ENCODE results near the gene SMPDL3B.

SMPDL3B gene, protein sequence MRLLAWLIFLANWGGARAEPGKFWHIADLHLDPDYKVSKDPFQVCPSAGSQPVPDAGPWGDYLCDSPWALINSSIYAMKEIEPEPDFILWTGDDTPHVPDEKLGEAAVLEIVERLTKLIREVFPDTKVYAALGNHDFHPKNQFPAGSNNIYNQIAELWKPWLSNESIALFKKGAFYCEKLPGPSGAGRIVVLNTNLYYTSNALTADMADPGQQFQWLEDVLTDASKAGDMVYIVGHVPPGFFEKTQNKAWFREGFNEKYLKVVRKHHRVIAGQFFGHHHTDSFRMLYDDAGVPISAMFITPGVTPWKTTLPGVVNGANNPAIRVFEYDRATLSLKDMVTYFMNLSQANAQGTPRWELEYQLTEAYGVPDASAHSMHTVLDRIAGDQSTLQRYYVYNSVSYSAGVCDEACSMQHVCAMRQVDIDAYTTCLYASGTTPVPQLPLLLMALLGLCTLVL

DNA sequence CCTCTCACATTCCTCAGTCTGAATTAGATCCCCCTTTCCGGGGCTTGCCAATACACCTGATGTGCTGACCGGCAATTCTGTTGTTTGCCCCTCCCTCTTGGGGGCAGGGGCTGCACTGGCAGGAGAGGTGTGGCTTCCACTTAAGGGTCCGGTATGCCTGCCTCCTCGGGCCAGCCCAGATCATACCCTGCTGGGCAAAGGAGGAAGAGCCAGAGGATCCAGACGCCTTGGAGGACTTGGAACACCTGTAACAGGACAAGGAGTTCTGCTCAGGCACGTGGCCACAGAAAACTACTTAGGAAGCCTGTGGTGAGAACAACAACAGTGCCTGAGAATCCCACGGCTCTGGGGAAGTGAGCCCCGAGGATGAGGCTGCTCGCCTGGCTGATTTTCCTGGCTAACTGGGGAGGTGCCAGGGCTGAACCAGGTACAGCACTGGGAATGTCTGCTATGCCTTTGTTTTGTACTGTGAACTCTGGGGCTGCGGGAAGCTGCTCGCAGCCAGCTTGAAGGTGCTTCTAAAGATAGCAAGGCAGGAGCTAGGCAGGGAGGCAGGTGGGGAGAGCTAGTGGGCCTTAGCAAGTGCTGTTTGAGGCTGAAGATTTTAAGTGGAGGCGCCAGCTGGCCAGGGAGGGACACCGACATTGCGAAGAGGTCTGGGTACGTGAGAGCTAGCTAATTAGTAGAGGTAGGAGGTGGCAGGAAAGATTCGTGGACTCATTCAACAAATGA lies at the start of gene SMPDL3B:
Gene SMPDL3B (plus strand): TSS at position 183 of the 732 bp plus-strand sequence. CDS start 184 bp downstream, at position 367.
- DNase-seq, result no peak

DNA sequence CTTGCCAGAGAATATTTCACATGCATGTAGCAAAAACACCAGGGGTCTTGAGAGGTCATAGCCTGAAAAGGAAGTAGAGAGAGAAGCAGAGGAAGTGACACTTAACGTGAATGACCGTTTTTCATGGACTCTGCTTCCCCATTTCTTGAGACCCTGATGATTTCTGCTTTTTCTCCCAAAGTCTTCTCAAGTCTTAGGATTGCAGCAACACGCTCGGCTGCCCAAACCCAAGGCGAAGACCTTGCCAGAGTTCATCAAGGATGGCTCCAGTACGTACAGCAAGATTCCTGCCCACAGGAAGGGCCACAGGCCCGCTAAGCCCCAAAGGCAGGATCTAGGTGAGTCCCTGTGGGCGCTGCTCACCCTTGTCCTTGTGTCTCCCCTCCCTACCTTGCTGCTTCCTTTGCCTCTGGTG lies 49.7 kb upstream of the SMPDL3B start:
- no peak for DNase-seq

DNA sequence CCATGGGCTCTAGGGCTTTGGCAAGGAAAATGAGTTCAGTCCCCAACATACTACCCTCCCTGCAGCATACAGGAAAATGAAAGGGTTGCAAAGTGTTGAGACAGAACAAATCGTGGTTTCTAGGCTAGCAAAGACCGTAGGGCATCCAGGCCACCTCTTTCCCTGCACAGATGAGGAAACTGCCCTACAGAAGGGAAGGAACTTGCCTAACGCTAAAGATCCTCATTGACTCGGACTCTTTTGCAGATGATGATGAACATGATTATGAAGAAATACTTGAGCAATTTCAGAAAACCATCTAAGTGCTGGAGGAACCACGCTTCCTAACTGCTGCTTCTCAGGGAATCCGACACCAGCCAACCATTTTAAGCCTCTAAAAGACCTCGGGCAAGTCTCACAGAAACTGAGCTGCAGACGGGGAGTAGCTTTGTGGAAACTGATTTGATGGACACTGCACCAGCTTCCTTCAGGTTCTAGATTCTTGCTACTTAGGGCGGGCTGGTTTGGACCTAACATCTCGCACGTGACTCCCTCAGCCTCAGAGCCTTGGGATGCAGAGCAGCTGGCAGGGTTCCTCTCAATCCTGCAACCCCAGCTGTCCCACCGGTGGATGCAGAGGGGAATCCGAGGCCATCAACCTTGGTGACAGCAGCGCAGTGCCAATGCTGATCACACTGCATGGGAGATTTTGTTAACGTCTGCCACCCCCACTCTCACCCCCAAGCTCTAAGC lies 49.0 kb upstream of the SMPDL3B start:
- DNase-seq, result no peak

DNA sequence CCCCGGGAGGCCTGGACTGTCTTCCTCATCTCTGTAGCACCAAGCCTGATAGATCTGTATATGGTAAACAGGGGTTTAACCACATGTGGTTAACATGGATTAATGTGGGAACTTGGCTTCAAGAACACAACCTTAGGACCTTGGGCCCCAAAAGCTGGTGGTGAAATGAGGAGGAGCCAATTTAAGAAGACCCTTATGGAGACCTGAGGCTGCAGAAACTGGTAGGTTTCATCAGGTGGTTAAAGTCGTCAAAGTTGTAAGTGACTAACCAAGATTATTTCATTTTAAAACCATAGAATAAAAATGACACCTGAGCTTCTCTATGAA lies 48.5 kb upstream of the SMPDL3B start:
- no peak for DNase-seq

DNA sequence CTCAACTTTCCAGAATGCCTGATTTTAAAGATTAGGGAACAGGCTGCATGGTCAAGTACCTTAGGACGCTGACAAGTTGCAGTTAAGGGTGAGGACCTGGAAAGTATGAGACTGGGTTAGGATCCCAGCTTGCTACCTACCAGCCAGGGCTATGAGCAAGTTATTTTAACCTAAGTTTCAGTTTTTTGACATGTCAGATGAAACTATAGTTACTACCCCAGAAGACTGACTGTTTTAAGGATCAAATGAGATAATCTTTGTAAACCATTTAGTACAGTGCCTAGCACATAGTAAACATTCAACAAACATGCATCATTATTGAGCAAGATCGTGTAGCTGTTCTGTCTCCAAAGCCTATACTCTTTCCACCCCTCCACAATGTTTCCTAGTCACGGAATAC lies 48.1 kb upstream of the SMPDL3B start:
- no peak for DNase-seq

DNA sequence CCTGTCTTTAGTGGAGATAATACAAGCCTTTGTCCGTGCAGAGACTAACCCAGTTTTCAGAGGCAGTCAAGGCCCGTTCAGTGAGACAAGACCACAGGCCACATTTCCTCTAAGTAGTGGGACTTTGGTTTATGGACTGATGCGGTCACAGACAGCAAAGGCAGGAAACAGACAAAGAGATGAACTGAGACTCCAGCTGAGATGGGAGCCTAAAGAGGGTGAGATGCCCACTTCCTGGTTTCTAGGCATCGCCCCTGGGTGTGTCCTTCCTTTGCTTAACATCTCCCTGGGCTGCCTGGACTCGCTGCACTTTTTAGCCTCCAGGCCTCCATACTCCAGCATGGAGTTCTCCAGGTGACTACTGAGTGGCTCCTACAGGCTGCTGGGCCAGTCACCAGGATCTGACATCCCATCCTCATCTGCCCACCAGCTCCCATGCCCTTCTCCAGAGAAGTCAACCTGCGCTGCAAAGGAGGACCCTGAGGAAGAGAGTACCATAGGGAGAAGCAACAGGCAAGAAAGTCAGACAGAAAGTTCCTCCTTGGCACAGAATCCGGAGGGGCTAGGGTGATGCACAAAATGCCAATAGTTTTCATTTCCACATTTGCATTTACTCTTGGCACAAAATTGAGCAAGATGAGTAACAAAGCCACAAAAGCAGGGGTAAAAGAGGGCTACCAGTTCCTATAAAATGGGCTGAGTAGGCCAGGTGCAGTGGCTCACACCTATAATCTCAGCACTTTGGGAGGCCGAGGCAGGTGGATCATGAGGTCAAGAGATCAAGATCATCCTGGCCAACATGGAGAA lies 47.4 kb upstream of the SMPDL3B start:
- DNase-seq, result no peak

DNA sequence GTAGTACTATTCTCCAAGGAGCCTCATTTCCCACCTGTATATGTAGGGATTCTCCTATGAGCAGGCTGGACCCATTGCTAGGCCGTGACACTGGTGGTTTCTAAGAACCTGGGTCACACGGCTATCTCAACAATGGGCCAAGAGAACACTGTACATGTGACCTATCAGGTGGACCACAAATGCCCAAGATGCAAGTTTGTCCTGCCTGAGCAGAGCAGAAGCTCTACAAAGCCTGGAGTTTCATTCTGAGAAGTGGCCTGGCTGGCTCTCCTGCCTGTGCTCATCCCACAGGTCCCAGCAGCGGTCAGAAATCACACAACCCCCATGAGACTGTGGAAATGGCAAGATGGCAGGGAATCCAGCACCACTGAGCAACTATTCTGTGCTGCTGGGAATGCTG lies 45.3 kb upstream of the SMPDL3B start:
- DNase-seq, result no peak

DNA sequence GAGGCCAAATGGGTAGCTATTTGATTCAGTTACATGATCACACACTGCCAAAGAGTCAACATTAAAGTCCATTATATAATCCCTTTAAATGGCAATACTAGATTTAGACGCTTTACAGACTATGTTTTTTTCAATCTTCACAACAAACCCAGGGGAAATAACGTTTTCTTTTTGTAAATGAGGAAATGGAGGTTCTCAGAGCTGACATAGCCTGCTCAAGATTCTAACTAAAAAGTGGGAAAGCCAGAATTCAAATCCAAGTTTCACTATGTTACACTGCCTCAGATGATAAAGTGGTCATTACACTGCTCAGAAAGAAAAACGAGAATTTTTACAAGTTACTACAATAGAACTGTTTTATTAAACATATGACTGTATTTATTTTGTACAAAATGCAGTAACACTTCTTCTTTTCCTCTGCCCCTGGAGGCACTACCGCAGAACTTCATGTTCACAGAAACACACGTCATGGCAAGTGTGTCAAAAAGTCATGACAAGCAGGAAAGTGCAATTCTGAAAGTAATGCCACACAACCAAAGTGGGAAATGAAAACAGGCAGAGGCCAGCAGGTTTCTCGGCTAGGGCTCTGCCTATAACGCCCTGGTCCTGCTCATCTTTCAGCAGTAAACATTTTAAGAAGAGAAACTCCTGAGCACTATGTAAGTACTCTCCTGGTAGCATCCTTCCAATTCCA lies 43.5 kb upstream of the SMPDL3B start:
- DNase-seq, result no peak

DNA sequence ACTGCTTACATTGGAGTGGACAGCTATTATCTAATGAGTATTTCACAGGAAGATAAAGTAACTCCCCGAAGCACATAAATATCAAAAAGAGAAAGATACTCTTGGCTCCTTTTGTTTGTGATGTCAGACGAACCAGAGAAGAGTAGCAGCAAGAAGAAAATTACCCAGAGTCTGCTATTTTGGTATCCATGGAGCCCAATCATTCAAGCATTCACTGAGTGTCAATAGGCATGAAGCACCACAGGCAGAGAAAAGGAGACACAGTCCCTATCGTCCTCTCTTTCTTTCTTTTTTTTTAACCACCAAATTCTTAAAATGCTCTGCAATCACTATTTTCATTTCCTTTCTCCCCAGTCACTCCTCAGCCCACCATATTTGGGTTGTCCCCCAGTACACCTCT lies 40.3 kb upstream of the SMPDL3B start:
- DNase-seq, result no peak

DNA sequence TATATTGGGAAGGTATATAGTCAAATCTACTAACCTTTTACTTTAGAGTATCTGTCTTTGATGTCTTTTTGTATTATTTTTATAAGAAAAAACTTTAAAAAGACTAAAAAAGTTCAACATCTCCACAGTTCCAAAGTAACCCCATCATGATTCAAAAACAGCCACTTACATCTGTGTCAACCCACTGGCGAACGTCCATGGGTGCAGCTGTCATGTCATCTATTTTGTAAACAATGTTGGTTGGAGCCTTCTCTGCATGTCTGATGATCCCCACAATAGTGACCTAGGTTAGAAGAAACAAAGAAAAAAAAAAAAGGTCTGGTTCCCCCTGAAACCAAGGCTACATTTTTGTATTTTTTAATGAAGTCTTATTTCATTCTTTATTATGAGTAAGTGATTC lies 28.0 kb upstream of the SMPDL3B start:
- no peak for DNase-seq

DNA sequence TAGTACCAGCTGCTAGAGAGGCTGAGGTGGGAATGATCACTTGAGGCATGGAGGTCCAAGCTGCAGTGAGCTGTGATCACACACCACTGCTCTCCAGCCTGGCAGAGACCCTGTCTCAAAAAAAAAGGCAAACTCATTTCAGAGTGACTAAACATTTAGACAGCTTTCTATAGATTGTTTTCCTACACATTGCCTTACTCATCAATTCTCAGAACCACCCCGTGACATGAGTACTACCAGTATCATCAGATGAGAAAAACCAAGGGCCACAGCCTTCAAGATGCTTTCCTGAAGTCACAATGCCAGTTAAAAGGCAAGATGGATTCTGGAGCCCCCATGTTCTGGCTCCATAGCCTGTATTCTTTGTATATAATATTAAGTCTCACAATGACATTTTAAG lies 22.4 kb upstream of the SMPDL3B start:
- no peak for DNase-seq

DNA sequence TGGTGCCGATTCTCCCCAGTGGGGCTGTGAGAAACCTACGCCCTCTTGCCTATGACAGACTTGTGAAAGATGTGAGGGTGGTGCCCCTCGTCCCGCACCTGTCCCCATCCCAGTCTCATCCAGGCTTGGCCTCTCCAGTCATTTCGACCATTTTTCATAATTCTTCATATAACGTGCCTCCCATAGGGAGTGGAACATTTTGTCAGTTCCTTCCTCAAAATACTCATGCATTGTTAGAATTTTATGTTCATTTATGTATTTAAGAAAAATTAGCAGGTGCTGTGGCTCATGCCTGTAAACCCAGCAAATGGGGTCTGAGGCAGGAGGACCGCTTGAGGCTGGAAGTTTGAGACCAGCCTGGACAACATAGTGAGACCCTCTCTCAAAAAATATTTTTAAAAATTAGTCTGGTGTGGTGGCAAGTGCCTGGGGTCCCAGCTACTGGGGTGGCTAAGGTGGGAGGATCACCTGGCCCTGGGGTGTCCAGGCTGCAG lies 19.7 kb upstream of the SMPDL3B start:
- no peak for DNase-seq

DNA sequence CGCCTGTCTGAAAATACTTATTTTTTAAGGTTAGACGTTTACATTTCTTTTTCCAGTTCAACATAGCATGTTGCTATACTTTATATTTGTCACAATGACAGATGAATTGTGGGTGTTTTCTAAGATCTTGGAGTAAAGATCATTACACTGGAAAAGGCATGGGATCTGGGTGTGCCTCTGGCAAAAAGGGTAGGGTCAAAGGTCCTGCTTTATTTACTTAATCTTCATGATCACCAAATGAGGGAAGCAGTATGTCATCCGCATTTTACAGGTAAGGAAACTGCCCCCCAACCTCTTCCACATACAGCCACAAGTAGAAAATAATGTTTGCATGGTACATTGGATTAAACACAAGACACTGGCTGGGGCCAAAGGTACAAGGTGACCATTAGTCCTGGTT lies 12.5 kb upstream of the SMPDL3B start:
- no peak for DNase-seq

DNA sequence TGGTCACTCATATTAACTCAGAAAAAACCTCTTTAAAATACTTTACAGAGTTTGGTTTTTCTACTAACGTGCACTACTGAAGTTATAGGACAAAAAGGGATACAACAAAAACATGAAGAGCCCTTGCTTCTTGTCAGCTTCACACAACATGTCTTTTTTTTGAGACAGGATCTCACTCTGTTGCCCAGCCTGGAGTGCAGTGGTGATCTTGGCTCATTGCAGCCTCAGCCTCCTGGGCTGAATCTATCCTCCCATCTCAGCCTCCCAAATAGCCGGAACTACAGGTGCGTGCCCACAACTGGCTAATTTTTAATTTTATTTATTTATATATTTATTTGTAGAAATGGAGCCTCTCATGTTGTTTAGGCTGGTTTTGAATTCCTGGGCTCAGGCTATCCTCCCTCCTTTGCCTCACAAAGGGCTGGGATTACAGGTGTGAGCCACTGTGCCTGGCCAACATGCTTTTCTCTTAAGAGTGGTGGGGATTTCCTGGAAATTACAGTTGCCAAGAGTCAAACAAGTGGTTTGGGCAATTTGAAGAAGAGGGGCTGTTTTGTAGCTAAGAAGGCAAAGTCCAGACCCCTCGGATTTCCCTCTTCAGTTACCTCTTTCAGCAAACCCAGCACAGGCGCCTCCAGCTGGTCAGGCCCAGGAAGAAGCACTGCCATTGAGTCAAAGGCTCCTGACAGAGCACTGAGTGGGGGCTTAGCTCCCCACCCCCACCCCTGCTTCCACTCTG lies 6.4 kb upstream of the SMPDL3B start:
- no peak for DNase-seq

DNA sequence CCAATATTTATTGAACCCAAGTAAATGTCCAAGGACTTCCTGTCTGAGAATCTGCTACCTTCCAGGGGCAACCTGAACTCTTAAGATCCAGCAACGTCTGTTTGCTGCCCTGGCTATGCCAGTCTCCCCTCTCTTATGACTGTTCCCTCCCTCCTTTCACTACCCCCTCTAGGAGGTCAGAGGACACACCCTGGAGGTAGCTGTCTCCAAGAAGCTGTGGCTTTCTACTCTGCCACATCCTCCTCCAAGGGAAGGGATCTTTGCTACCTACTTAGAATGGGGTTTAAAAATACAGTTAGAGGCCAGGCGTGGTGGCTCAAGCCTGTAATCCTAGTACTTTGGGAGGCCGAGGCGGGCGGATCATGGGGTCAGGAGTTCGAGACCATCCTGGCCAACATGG lies 3.6 kb upstream of the SMPDL3B start:
- no peak for DNase-seq

DNA sequence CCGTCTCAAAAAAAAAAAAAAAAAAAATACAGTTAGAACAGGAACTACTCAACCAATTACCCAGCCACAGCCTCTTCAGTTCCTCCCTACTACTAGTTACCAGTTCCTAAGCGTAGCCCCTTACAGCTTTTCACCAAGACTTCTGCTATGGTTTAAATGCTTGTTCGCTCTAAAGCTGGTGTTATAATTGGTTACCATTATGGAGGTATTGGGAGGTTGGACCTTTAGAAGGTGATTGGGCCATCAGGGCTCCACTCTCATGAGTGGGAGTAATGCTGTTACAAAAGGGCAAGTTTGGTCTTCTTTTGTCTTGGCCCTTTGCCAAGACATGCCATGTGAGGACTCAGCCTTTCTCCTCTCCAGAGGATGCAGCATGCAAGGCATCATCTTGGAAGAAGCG lies 3.0 kb upstream of the SMPDL3B start:
- no peak for DNase-seq

DNA sequence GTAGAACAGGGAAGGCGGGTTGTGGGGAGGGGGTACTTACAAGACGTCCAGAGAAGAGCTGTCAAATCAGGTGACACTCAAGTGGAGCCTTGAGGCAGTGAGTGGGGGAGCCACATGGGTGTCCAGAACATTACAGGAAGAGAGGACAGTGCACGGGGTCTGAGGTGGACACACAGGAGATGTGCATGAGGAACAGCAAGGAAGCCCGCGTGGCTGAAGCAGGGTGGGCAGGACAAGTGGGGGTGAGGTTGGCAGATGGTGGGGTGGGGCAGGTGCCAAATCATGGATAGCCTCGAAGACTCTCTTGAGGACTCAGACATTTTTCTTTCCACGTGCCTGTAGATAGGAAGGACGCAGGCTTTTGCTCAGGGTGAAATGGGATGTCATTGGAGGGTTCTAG lies 921 bp downstream of the SMPDL3B start:
- no peak for DNase-seq

DNA sequence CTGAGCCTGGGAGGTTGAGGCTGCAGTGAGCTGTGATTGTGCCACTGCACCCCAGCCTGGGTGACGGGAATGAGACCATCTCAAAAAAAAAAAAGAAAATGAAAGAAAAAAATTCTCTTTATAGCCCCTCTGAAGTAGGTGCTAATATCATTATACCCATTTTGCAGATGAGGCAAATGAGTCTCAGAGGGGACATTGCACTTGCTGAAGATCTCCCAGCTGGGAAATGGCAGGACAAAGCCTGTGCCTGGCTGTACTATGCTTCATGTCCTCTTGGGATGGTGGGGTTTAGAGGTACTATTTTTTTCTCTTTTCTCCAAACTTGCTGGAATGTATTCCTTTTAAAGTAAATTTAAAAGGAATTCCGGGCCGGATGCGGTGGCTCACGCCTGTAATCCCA lies 1.6 kb downstream of the SMPDL3B start:
- DNase-seq, result no peak

DNA sequence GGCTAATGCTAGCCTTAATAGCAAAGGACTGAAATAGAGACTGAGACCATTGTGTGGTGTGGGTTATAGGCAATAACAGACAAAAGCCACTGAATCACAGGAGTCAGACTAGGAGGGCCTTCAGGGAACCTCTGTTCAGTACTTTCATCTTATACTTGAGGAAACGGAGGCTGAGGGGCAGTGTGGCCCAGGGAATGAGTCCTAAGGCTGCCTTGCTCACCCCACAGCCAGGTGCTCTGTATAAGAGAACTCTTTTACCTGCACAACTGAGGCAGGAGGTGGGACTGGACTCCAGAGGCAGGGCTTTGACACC lies 2.7 kb downstream of the SMPDL3B start:
- no peak for DNase-seq

DNA sequence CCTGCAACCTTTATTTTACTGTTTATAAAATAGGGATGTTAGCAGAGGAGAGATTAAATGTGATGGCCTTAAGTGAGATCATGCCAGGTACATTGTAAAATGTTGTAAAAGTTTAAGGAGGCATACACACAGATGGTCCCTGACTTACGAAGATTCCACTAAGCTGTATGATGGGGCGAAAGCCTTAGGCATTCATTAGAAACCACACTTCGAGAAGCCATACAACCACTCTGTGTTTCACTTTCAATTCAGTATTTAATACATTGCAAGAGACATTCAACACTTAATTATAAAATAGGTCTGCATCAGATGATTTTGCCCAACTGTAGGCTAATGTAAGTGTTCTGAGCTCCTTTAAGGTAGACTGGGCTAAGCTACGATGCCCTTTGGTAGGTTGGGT lies 3.7 kb downstream of the SMPDL3B start:
- DNase-seq, result no peak

DNA sequence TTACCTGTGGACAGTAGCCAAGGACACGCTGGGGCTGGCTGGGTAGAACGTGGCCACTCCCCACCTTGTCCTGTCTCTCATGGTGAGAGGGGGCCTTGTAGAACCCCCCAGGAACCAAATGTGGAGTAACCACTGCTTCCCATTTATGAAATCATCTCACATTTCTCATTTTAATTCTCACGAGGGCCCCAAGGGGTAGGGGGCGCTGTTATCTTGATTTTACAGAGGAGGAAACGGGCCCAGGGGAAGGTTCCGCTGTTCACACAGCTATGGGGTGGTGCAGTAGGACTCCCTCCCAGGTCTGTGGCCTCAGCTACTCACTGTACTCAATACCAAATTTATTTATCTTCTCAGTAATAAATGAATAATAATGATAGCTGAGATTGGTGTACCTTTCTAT lies 5.5 kb downstream of the SMPDL3B start:
- no peak for DNase-seq

All from NCI-H2029 (cell line).